Kidney (tissue), 14 donors: ENCODE results near the gene ALDH1A2. TPM values are rescaled to one million over a fixed set of nuclear protein-coding genes. Genes with fewer than 3 reads are reported as not detected.
A peak's percentile ranks its signal among the peaks of the same experiment; 100 is the strongest.

Experiments used
- DNase-seq, 5 donors: peaks; one replicate each; pipeline ENCODE4 v3.0.0-alpha.2; 2013 to 2020
- FAIRE-seq: peaks from 2 replicates; lab custom pipeline; 2012; peaks lifted over from hg19 to GRCh38; lab: Jason Lieb, UNC
- H3K27ac ChIP-seq, 2 donors: one replicate each; pipeline ENCODE4 v1.7.0; 2013; ENCODE audit warnings: low read depth in 2 of 2, low read length in 2 of 2, inconsistent platforms in 1 of 2
- H3K27me3 ChIP-seq: one replicate; pipeline ENCODE4 v1.7.1; 2013; ENCODE audit warnings: low read length, inconsistent platforms; ENCODE audit not compliant: control insufficient read depth, insufficient read depth
- H3K36me3 ChIP-seq, 3 donors: one replicate each; pipeline versions ENCODE4 v1.7.0 to v1.7.1; 2013; ENCODE audit warnings: low read length in 3 of 3, control low read depth in 1 of 3, inconsistent platforms in 1 of 3; ENCODE audit not compliant: insufficient read depth in 3 of 3, control insufficient read depth in 2 of 3
- H3K4me1 ChIP-seq, 3 donors: one replicate each; pipeline versions ENCODE4 v1.7.0 to v1.7.1; 2013; ENCODE audit warnings: low read length in 3 of 3, inconsistent platforms in 1 of 3, low read depth in 1 of 3; ENCODE audit not compliant: control insufficient read depth in 2 of 3, insufficient read depth in 2 of 3
- H3K4me3 ChIP-seq, 3 donors: one replicate each; pipeline versions ENCODE4 v1.7.0 to v1.8.1; 2013; ENCODE audit warnings: low read length in 3 of 3, control low read depth in 1 of 3, inconsistent platforms in 1 of 3
- H3K9ac ChIP-seq, 3 donors: one replicate each; pipeline versions ENCODE4 v1.7.0 to v1.7.1; 2013; ENCODE audit warnings: low read length in 3 of 3, control low read depth in 1 of 3, inconsistent platforms in 1 of 3
- H3K9me3 ChIP-seq, 3 donors: one replicate each; pipeline versions ENCODE4 v1.7.0 to v1.7.1; 2013; ENCODE audit warnings: low read length in 3 of 3, control low read depth in 1 of 3, inconsistent platforms in 1 of 3; ENCODE audit not compliant: control insufficient read depth in 2 of 3, insufficient read depth in 1 of 3
- CTCF ChIP-seq: IDR thresholded peaks from 3 replicates; pipeline ENCODE4 v1.5.1; 2012; ENCODE audit warnings: mild to moderate bottlenecking, moderate library complexity, borderline replicate concordance; ENCODE audit not compliant: insufficient read depth; ENCODE audit errors: extremely low read depth
- intact Hi-C: fragments of 100-400 bp; cut with DNase I; formaldehyde crosslinking; loops from one replicate; pipeline ENCODE4 v1.11.1; 2022
- polyA plus RNA-seq: library from polyadenylated mRNA; stranded (reverse); fragments of 350-450 nt; fragmentation: Illumina TruSeq; extraction: RNeasy Lipid Tissue Mini Kit (QIAGEN cat#74804); gene quantifications from one replicate; pipeline ENCODE4 v1.2.3, GENCODE V29; 2014; ENCODE audit warnings: low read depth, low replicate concordance; ENCODE audit not compliant: insufficient read depth
- total RNA-seq: library from RNA; stranded (reverse); fragmentation: NEBNext Ultra II Directional; extraction: Animal tissue kit (Norgen Biotek cat#: 25700); gene quantifications from one replicate; pipeline ENCODE4 v1.2.1, GENCODE V29; 2021
- donor health status: control.
- donor health status: control.
- donor health status: control.
- donor health status: control.
- donor health status: control.
- donor health status: DM: yes; HTN: yes; CAD: no.
- donor health status: Normal renal cell carcinoma (clear cell type).

ALDH1A2 gene
- total and polyA plus RNA-seq, 2 donors from 2014 or later: 24.4 to 113 TPM

- no peak overlapping the region for H3K27ac ChIP-seq
- no peak overlapping the region for H3K4me3 ChIP-seq
- H3K27me3 ChIP-seq: no peaks in the 10 kb centered on the region
- no peak overlapping the region for H3K9ac ChIP-seq
- intact Hi-C loops: loop anchor here (10.0 kb wide), 1 partner anchor 57 kb away; the partner anchor contains the start of gene AQP9
- H3K9me3 ChIP-seq: no peaks in the 10 kb centered on the region
- H3K36me3 ChIP-seq: no peaks in the 10 kb centered on the region
- H3K4me1 ChIP-seq: no peaks in the 10 kb centered on the region
- DNase-seq (peak in 2 of 5 donors; percentile 42 to 53), FAIRE-seq (no peak)
- peak; percentile 31 for TF ChIP-seq CTCF
Measured at GRCh38 chr15:58077427-58077826, 11.9 kb upstream of the ALDH1A2 start.

- H3K36me3 ChIP-seq: no peaks in the 10 kb centered on the region
- no peak overlapping the region for H3K4me3 ChIP-seq
- no peak overlapping the region for H3K27ac ChIP-seq
- no peak for DNase-seq
- intact Hi-C loops: loop anchor here (5.0 to 10.0 kb wide), 2 partner anchors 60 to 108 kb away; partner anchors contain the start of gene AQP9
- H3K4me1 ChIP-seq: no peaks in the 10 kb centered on the region
- no peaks in the 10 kb centered on the region for H3K27me3 ChIP-seq
- H3K9ac ChIP-seq: no peak overlapping the region
- no peak for FAIRE-seq
- TF ChIP-seq CTCF: no peak
- no peaks in the 10 kb centered on the region for H3K9me3 ChIP-seq
Measured at GRCh38 chr15:58074452-58074851, 8.9 kb upstream of the ALDH1A2 start.

- Histone ChIP-seq H3K9ac (no peak overlapping the region), H3K4me1 (peaks cover 0 to 2% (median 0%) of the 10 kb centered on the region in 3 donors), H3K27me3 (no peaks in the 10 kb centered on the region), H3K36me3 (no peaks in the 10 kb centered on the region), H3K9me3 (no peaks in the 10 kb centered on the region), H3K27ac (no peak overlapping the region), H3K4me3 (no peak overlapping the region)
- peak; percentile 91 for FAIRE-seq
- peak; percentile 66 to 89 (median 73) for DNase-seq
- intact Hi-C loops: loop anchor here (5.0 to 10.0 kb wide), 2 partner anchors 64 to 111 kb away; partner anchors contain the start of gene AQP9
- peak; percentile 83 for TF ChIP-seq CTCF
Measured at GRCh38 chr15:58070801-58071418, 5.4 kb upstream of the ALDH1A2 start.

GRCh38 chr15:58069008-58069407, 3.5 kb upstream of the ALDH1A2 start:
- DNase-seq (no peak), FAIRE-seq (no peak)
- H3K36me3 ChIP-seq: no peaks in the 10 kb centered on the region
- no peak overlapping the region for H3K9ac ChIP-seq
- TF ChIP-seq CTCF: no peak
- intact Hi-C loops: loop anchor here (10.0 kb wide), 1 partner anchor 204 kb away; no protein-coding TSS in a partner anchor
- no peaks in the 10 kb centered on the region for H3K27me3 ChIP-seq
- H3K9me3 ChIP-seq: no peaks in the 10 kb centered on the region
- peaks cover 0 to 2% (median 0%) of the 10 kb centered on the region in 3 donors for H3K4me1 ChIP-seq
- H3K27ac ChIP-seq: no peak overlapping the region
- H3K4me3 ChIP-seq: no peak overlapping the region
